ENCODE data around the gene SHISA7. TPM values are rescaled to one million over a fixed set of nuclear protein-coding genes. Genes with fewer than 3 reads are reported as not detected.

Gene SHISA7
- total and polyA plus RNA-seq, 10 donors = 0.03 to 0.27 TPM; not detected in 8

- Histone ChIP-seq H3K36me3 (no peaks in the 10 kb centered on the region), H3K27ac (peak overlapping the region in 7 of 8 donors; percentile 9 to 88 (median 83)), H3K4me3 (no peak overlapping the region), H3K9me3 (no peaks in the 10 kb centered on the region), H3K27me3 (replicated peaks in 1 of 7) (peaks cover 0 to 60% (median 14%) of the 10 kb centered on the region in 7 donors), H3K4me1 (peaks cover 0 to 58% (median 26%) of the 10 kb centered on the region in 6 donors)
- no peak for TF ChIP-seq POLR2A (IDR thresholded peaks at IDR 0.05)
- TF ChIP-seq, protein P1, sequence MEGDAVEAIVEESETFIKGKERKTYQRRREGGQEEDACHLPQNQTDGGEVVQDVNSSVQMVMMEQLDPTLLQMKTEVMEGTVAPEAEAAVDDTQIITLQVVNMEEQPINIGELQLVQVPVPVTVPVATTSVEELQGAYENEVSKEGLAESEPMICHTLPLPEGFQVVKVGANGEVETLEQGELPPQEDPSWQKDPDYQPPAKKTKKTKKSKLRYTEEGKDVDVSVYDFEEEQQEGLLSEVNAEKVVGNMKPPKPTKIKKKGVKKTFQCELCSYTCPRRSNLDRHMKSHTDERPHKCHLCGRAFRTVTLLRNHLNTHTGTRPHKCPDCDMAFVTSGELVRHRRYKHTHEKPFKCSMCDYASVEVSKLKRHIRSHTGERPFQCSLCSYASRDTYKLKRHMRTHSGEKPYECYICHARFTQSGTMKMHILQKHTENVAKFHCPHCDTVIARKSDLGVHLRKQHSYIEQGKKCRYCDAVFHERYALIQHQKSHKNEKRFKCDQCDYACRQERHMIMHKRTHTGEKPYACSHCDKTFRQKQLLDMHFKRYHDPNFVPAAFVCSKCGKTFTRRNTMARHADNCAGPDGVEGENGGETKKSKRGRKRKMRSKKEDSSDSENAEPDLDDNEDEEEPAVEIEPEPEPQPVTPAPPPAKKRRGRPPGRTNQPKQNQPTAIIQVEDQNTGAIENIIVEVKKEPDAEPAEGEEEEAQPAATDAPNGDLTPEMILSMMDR (IDR thresholded peaks at IDR 0.05 in 8 of 11, conservative IDR thresholded peaks at IDR 0.05 in 3 of 11) = no peak
- peak in 2 of 3 donors; percentile 34 for TF ChIP-seq POLR2AphosphoS5 (IDR thresholded peaks at IDR 0.05)
- no peak for DNase-seq
- intact Hi-C loops (cut with DNase I; ENCODE audit: low total_unique reads) = no loop called here
- WGBS, 5 donors = 71 to 85% (median 80%) methylated on average over 32 to 52 of the region's 52 CpGs
Observed at GRCh38 chr19:55490478-55491432, 47.7 kb upstream of the SHISA7 start.

DNA sequence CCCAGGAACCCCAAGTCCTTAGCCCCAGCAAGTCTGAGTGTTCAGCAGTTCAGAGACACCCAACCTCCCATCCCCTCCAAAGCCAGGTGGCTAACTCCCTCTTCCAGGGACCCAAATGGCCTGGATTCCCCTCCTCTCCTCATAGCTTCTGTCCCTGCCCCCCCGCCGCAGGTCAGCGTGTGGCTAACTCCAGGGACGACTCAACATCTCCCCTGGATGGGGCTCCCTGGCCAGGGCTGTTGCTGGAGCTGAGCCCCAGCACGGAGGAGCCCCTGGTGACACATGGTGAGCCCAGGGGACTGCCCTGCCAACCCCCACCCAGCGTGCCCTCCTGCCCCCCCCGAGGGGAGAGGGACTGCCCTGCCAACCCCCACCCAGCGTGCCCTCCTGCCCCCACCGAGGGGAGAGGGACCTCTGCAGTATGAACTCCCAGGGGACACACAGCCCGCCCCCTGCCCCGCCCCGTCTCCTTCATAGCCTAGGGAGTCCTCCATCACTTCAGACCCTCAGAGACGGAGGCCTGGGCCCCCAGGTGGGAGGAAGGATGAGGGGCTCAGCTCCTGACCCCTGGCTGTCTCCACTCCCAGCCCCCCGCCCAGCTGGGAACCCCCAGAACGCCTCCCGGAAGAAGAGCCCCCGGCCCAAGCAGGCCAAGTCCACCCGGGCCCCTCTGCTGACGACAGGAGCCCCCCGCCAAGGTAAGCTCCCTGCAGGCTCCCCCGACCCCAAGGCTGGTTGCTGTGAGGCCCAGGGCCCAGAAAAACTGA is 46.8 kb upstream of the SHISA7 start:
- intact Hi-C loops (cut with DNase I; ENCODE audit: low total_unique reads) = no loop called here
- Histone ChIP-seq H3K4me3 (no peak overlapping the region), H3K9me3 (no peaks in the 10 kb centered on the region), H3K27ac (peak overlapping the region in 5 of 8 donors; percentile 3 to 87 (median 69)), H3K36me3 (no peaks in the 10 kb centered on the region), H3K4me1 (peaks cover 0 to 66% (median 31%) of the 10 kb centered on the region in 6 donors), H3K27me3 (replicated peaks in 1 of 7) (peaks cover 0 to 66% (median 14%) of the 10 kb centered on the region in 7 donors)
- DNase-seq = no peak
- 54 to 75% (median 74%) methylated on average over 10 to 21 of the region's 21 CpGs for WGBS, 5 donors
- TF ChIP-seq, protein P1 (IDR thresholded peaks at IDR 0.05 in 8 of 11, conservative IDR thresholded peaks at IDR 0.05 in 3 of 11) = no peak
- TF ChIP-seq POLR2A (IDR thresholded peaks at IDR 0.05) (no peak), POLR2AphosphoS5 (IDR thresholded peaks at IDR 0.05) (no peak)

DNA sequence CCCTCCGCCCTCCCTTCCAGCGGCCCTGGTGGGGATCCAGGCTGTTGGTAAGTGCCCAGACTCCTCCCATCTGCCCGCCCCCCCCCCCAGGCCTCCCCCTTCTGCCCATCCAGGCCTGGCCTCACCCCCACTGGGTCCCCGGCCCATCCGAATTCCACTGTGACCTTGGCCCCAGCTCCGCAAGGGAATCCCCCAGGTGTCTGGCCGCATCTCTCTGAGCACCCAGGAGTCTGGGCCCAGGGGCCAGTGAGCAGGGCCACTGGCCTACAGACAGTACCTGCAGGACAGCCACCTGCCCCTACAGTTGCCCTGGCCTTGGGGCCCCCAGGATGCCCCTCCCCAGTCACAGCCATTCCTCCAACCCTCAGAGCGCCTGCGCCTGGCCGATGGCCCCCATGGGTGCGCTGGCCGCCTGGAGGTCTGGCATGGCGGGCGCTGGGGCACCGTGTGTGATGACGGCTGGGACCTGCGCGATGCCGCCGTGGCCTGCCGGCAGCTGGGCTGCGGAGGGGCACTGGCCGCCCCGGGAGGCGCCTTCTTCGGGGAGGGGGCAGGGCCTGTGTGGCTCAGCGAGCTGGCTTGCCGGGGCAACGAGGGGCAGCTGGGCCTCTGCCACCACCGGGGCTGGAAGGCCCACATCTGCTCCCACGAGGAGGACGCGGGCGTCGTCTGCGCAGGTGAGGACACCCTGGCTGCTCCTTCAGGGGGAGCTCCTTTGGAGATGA is 46.0 kb upstream of the SHISA7 start:
- peak overlapping the region in 6 of 8 donors; percentile 3 to 87 (median 58) for H3K27ac ChIP-seq
- no peaks in the 10 kb centered on the region for H3K9me3 ChIP-seq
- H3K27me3 ChIP-seq (replicated peaks in 1 of 7) = peaks cover 0 to 66% (median 13%) of the 10 kb centered on the region in 7 donors
- DNase-seq = no peak
- H3K4me3 ChIP-seq = peak overlapping the region in 3 of 8 donors; percentile 5 to 25 (median 24)
- peak in 1 of 3 donors; percentile 8 for TF ChIP-seq POLR2AphosphoS5 (IDR thresholded peaks at IDR 0.05)
- TF ChIP-seq, protein P1 (IDR thresholded peaks at IDR 0.05 in 8 of 11, conservative IDR thresholded peaks at IDR 0.05 in 3 of 11) = no peak
- 66 to 77% (median 68%) methylated on average over 3 to 35 of the region's 36 CpGs for WGBS, 5 donors
- intact Hi-C loops (cut with DNase I; ENCODE audit: low total_unique reads) = no loop called here
- H3K36me3 ChIP-seq = peaks cover 0 to 2% (median 0%) of the 10 kb centered on the region in 6 donors
- peaks cover 7 to 74% (median 39%) of the 10 kb centered on the region in 6 donors for H3K4me1 ChIP-seq

Data from spleen (tissue), 11 donors.